GM12891 (cell line): ENCODE measurements around the gene ERP44.

ENCODE experiments used
- PAX5 ChIP-seq: IDR thresholded peaks from 2 replicates; pipeline ENCODE4 v1.6.1; 2011; ENCODE audit warnings: low read length, moderate library complexity, mild to moderate bottlenecking; ENCODE audit not compliant: insufficient read depth, severe bottlenecking
- POLR2A ChIP-seq: IDR thresholded peaks from 2 replicates; pipeline ENCODE4 v1.6.1; 2011; ENCODE audit warnings: low read depth, low read length, control low read depth
- POLR2AphosphoS5 ChIP-seq: IDR thresholded peaks from 2 replicates; pipeline ENCODE4 v1.6.1; 2011; ENCODE audit warnings: low read depth, low read length, control low read depth
- POU2F2 ChIP-seq: IDR thresholded peaks from 2 replicates; pipeline ENCODE4 v1.6.1; 2011; ENCODE audit warnings: low read depth, mild to moderate bottlenecking, control low read depth, low read length, moderate library complexity
- SPI1 ChIP-seq: IDR thresholded peaks from 2 replicates; pipeline ENCODE4 v1.6.1; 2011; ENCODE audit warnings: low read depth, low read length, control low read depth
- TAF1 ChIP-seq: IDR thresholded peaks from 2 replicates; pipeline ENCODE4 v1.6.1; 2011; ENCODE audit warnings: low read depth, low read length, control low read depth

DNA sequence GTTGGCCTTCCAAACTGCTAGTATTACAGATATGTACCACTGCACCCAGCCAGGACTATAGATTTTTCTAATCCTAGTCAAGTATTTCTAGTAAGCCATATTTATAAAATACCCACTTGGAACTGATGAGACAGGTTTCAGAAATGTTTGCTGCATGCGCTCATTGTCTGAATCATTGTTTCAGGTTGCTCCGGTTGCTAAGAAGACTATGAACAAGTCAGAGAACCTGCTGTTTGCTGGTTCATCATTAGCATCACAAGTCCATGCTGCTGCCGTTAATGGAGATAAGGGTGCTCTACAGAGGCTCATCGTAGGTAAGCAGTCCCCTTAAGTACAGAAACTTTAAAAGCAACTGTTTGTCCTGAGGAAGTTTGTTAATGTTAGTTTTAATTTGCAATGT lies 5.5 kb upstream of the ERP44 start:
- TF ChIP-seq POLR2AphosphoS5 (no peak), POU2F2 (no peak), POLR2A (no peak), TAF1 (no peak), SPI1 (no peak), PAX5 (no peak)
